Measurements from ENCODE around the gene CDK11B. TPM values are rescaled to one million over a fixed set of nuclear protein-coding genes. Genes with fewer than 3 reads are reported as not detected.
"Not testable (repeated sequence)": the region's sequence is repeated elsewhere in the genome, so short reads cannot be mapped to it uniquely, and the experiment has no call there.

The CDK11B gene
- total and polyA plus RNA-seq, 12 donors: 8.8 to 65.4 (median 19.5) TPM

GRCh38 chr1:1669468-1670440 lies 10.9 kb upstream of the CDK11B start:
- 90 to 93% (median 91%) methylated on average over 42 to 43 of the region's 43 CpGs for WGBS, 4 donors
- intact Hi-C loops (cut with DNase I): no loop called here
- Histone ChIP-seq H3K9me3 (replicated peaks in 1 of 3) (no peaks in the 10 kb centered on the region), H3K27me3 (no peaks in the 10 kb centered on the region), H3K27ac (no peak overlapping the region), H3K36me3 (replicated peaks in 1 of 2) (peaks cover 0 to 61% of the 10 kb centered on the region in 2 donors), H3K4me1 (replicated peaks in 1 of 2) (no peaks in the 10 kb centered on the region), H3K4me3 (no peak overlapping the region)
- peak in 1 of 7 donors; percentile 17 for DNase-seq
- TF ChIP-seq POLR2A (IDR thresholded peaks at IDR 0.05) (no peak), CTCF (IDR thresholded peaks at IDR 0.05) (no peak)

- Histone ChIP-seq H3K4me1 (replicated peaks in 1 of 2) (no peaks in the 10 kb centered on the region), H3K27me3 (no peaks in the 10 kb centered on the region), H3K9me3 (replicated peaks in 1 of 3) (no peaks in the 10 kb centered on the region), H3K4me3 (no peak overlapping the region), H3K36me3 (replicated peaks in 1 of 2) (peaks cover 0 to 49% of the 10 kb centered on the region in 2 donors), H3K27ac (no peak overlapping the region)
- TF ChIP-seq POLR2A (IDR thresholded peaks at IDR 0.05) (no peak), CTCF (IDR thresholded peaks at IDR 0.05) (no peak)
- intact Hi-C loops (cut with DNase I): no loop called here
- peak in 2 of 7 donors; percentile 1 to 17 for DNase-seq
- WGBS, 4 donors: 90 to 96% (median 92%) methylated on average over 6 to 15 of the region's 15 CpGs
Measured at GRCh38 chr1:1666526-1666925, 7.7 kb upstream of the CDK11B start.

GRCh38 chr1:1665815-1666251 lies 7.0 kb upstream of the CDK11B start:
- H3K9me3 ChIP-seq (replicated peaks in 1 of 3): no peaks in the 10 kb centered on the region
- peaks cover 0 to 42% of the 10 kb centered on the region in 2 donors for H3K36me3 ChIP-seq (replicated peaks in 1 of 2)
- no peaks in the 10 kb centered on the region for H3K4me1 ChIP-seq (replicated peaks in 1 of 2)
- H3K27me3 ChIP-seq: no peaks in the 10 kb centered on the region
- peak in 2 of 7 donors; percentile 7 to 37 for DNase-seq
- WGBS, 4 donors: 81 to 92% (median 82%) methylated on average over 2 to 25 of the region's 25 CpGs
- TF ChIP-seq CTCF (IDR thresholded peaks at IDR 0.05) (peak in 5 of 6 experiments; percentile 19 to 37 (median 28)), POLR2A (IDR thresholded peaks at IDR 0.05) (no peak)
- intact Hi-C loops (cut with DNase I): no loop called here
- no peak overlapping the region for H3K27ac ChIP-seq
- no peak overlapping the region for H3K4me3 ChIP-seq

GRCh38 chr1:1664941-1665814 lies 6.4 kb upstream of the CDK11B start:
- H3K9me3 ChIP-seq (replicated peaks in 1 of 3): no peaks in the 10 kb centered on the region
- TF ChIP-seq CTCF (IDR thresholded peaks at IDR 0.05) (no peak), POLR2A (IDR thresholded peaks at IDR 0.05) (no peak)
- DNase-seq: peak in 1 of 7 donors; percentile 19
- WGBS, 4 donors: 86 to 94% (median 89%) methylated on average over 12 to 27 of the region's 27 CpGs
- H3K4me3 ChIP-seq: no peak overlapping the region
- intact Hi-C loops (cut with DNase I): no loop called here
- peaks cover 0 to 38% of the 10 kb centered on the region in 2 donors for H3K36me3 ChIP-seq (replicated peaks in 1 of 2)
- no peak overlapping the region for H3K27ac ChIP-seq
- H3K27me3 ChIP-seq: no peaks in the 10 kb centered on the region
- no peaks in the 10 kb centered on the region for H3K4me1 ChIP-seq (replicated peaks in 1 of 2)

GRCh38 chr1:1664318-1664717 lies 5.5 kb upstream of the CDK11B start:
- H3K36me3 ChIP-seq (replicated peaks in 1 of 2): peaks cover 0 to 30% of the 10 kb centered on the region in 2 donors

GRCh38 chr1:1662830-1663560 lies 4.2 kb upstream of the CDK11B start:
- H3K9me3 ChIP-seq (replicated peaks in 1 of 3); H3K4me1 ChIP-seq (replicated peaks in 1 of 2); intact Hi-C loops (cut with DNase I); H3K4me3 ChIP-seq; H3K27me3 ChIP-seq: not testable (repeated sequence)
- 65 to 79% (median 74%) methylated on average over 11 to 15 of the region's 15 CpGs for WGBS, 4 donors
- Histone ChIP-seq H3K27ac (peak overlapping the region in 3 of 5 donors; percentile 14 to 72 (median 52)), H3K36me3 (replicated peaks in 1 of 2) (peaks cover 0 to 20% of the 10 kb centered on the region in 2 donors)
- peak in 1 of 7 donors; percentile 24 for DNase-seq

More at GRCh38 chr1:1664318-1664717, 5.5 kb upstream of the CDK11B start:
- intact Hi-C loops (cut with DNase I); H3K9me3 ChIP-seq (replicated peaks in 1 of 3); H3K27me3 ChIP-seq; H3K4me3 ChIP-seq; H3K4me1 ChIP-seq (replicated peaks in 1 of 2); H3K27ac ChIP-seq: not testable (repeated sequence)
- DNase-seq: peak in 1 of 7 donors; percentile 10
- 8 to 84% (median 79%) methylated on average over 1 to 5 of the region's 11 CpGs; no CpG with 5 or more reads in 1 of the 4 donors for WGBS, 4 donors
